Measurements from ENCODE around the gene GLB1L. TPM values are rescaled to one million over a fixed set of nuclear protein-coding genes. Genes with fewer than 3 reads are reported as not detected.

GLB1L gene
- total and polyA plus RNA-seq, 4 donors = 2.3 to 5.2 (median 2.6) TPM

GRCh38 chr2:219279151-219279915, 34.1 kb upstream of the GLB1L start, which contains the start of gene DNAJB2:
Gene DNAJB2 (plus strand): TSS chr2:219279366. CDS start chr2:219279834, 468 bp downstream.
- WGBS = 3% methylated on average over 65 of the region's 65 CpGs
- TF ChIP-seq YY1 (IDR thresholded peaks at IDR 0.05) = peak; percentile 68
- TF ChIP-seq JUND (IDR thresholded peaks at IDR 0.05) = peak; percentile 55 to 65
- no peak for TF ChIP-seq CTCF (IDR thresholded peaks at IDR 0.05; ENCODE audit: low read depth, low read length, missing input control)
- peak in 1 of 2 donors; percentile 25 for TF ChIP-seq RAD21 (IDR thresholded peaks at IDR 0.05)
- peak; percentile 53 for TF ChIP-seq TAF1 (conservative IDR thresholded peaks at IDR 0.05)
- TF ChIP-seq GABPA (IDR thresholded peaks at IDR 0.05 in 1 of 2, conservative IDR thresholded peaks at IDR 0.05 in 1 of 2) = no peak
- peak; percentile 11 to 17 for TF ChIP-seq HNF4A (conservative IDR thresholded peaks at IDR 0.05)
- TF ChIP-seq NR2F2 (IDR thresholded peaks at IDR 0.05) = no peak
- TF ChIP-seq, protein P1, sequence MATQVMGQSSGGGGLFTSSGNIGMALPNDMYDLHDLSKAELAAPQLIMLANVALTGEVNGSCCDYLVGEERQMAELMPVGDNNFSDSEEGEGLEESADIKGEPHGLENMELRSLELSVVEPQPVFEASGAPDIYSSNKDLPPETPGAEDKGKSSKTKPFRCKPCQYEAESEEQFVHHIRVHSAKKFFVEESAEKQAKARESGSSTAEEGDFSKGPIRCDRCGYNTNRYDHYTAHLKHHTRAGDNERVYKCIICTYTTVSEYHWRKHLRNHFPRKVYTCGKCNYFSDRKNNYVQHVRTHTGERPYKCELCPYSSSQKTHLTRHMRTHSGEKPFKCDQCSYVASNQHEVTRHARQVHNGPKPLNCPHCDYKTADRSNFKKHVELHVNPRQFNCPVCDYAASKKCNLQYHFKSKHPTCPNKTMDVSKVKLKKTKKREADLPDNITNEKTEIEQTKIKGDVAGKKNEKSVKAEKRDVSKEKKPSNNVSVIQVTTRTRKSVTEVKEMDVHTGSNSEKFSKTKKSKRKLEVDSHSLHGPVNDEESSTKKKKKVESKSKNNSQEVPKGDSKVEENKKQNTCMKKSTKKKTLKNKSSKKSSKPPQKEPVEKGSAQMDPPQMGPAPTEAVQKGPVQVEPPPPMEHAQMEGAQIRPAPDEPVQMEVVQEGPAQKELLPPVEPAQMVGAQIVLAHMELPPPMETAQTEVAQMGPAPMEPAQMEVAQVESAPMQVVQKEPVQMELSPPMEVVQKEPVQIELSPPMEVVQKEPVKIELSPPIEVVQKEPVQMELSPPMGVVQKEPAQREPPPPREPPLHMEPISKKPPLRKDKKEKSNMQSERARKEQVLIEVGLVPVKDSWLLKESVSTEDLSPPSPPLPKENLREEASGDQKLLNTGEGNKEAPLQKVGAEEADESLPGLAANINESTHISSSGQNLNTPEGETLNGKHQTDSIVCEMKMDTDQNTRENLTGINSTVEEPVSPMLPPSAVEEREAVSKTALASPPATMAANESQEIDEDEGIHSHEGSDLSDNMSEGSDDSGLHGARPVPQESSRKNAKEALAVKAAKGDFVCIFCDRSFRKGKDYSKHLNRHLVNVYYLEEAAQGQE (IDR thresholded peaks at IDR 0.05) = peak; percentile 70
- peak; percentile 67 for TF ChIP-seq SP1 (IDR thresholded peaks at IDR 0.05)
- TF ChIP-seq ATF3 (IDR thresholded peaks at IDR 0.05) = no peak
- peak in 1 of 2 donors; percentile 20 for TF ChIP-seq RXRA (IDR thresholded peaks at IDR 0.05)
- no peaks in the 10 kb centered on the region for H3K9me3 ChIP-seq (ENCODE audit: control insufficient read depth in 4 of 4, low read length in 3 of 4)

DNA sequence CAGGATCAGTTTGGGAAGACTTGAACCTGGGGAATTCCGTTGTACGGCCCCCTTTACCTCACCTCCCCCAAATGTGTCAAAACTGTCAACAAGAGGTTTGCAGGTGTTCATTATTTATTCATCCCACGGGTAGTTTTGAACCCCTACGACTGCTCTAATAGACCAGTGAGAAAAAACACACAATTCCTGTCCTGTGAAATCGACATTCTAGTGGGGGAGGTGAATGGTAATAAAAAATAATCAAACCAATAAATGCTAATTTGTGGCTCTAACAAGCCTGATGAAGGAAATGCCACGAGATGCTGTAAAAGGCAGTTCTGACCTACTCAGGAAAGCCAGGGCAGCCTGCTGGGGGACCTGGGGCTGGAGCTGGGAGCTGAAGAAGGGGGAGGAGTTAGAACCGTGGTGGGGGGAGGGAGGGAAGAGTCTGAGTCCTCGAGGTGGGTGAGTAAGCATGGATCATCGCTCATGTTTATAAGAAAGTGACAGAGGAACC, 33.5 kb upstream of the GLB1L start:
- TF ChIP-seq TAF1 (conservative IDR thresholded peaks at IDR 0.05) (no peak), HNF4G (IDR thresholded peaks at IDR 0.05) (no peak), ZBTB33 (IDR thresholded peaks at IDR 0.05) (no peak), ATF3 (IDR thresholded peaks at IDR 0.05) (no peak), GABPA (IDR thresholded peaks at IDR 0.05 in 1 of 2, conservative IDR thresholded peaks at IDR 0.05 in 1 of 2) (no peak), CTCF (IDR thresholded peaks at IDR 0.05; ENCODE audit: low read depth, low read length, missing input control) (no peak), EGR1 (IDR thresholded peaks at IDR 0.05; ENCODE audit: low read depth in 2 of 2) (no peak), HNF4A (conservative IDR thresholded peaks at IDR 0.05) (no peak), RXRA (IDR thresholded peaks at IDR 0.05) (no peak)
- H3K9me3 ChIP-seq (ENCODE audit: control insufficient read depth in 4 of 4, low read length in 3 of 4) = no peaks in the 10 kb centered on the region
- no peaks in the 10 kb centered on the region for H3K27me3 ChIP-seq (ENCODE audit: control insufficient read depth in 4 of 4, insufficient read depth in 4 of 4, low read length in 3 of 4)
- H3K27ac ChIP-seq (ENCODE audit: low read depth in 1 of 2, low read length in 2 of 2) = peak overlapping the region; percentile 96 to 98
- H3K36me3 ChIP-seq (ENCODE audit: control insufficient read depth in 4 of 4, insufficient read depth in 3 of 4, low read depth in 1 of 4, low read length in 3 of 4) = peaks cover 2 to 30% (median 22%) of the 10 kb centered on the region in 4 donors
- peaks cover 7 to 24% (median 14%) of the 10 kb centered on the region in 4 donors for H3K4me1 ChIP-seq (ENCODE audit: control insufficient read depth in 4 of 4, insufficient read depth in 4 of 4, low read length in 3 of 4)
- peak overlapping the region; percentile 31 to 72 (median 55) for H3K4me3 ChIP-seq (ENCODE audit: low read depth in 1 of 3, low read length in 3 of 3)
- peak overlapping the region; percentile 88 to 89 for H3K9ac ChIP-seq (ENCODE audit: low read depth in 1 of 2, low read length in 2 of 2)
- DNase-seq (ENCODE audit: low spot score) = no peak
- 20% methylated on average over 9 of the region's 9 CpGs for WGBS

More at GRCh38 chr2:219279151-219279915, 34.1 kb upstream of the GLB1L start, which contains the start of gene DNAJB2:
- peak; percentile 95 for DNase-seq (ENCODE audit: low spot score)
- H3K27me3 ChIP-seq (ENCODE audit: control insufficient read depth in 4 of 4, insufficient read depth in 4 of 4, low read length in 3 of 4) = no peaks in the 10 kb centered on the region
- peaks cover 2 to 32% (median 28%) of the 10 kb centered on the region in 4 donors for H3K36me3 ChIP-seq (ENCODE audit: control insufficient read depth in 4 of 4, insufficient read depth in 3 of 4, low read depth in 1 of 4, low read length in 3 of 4)
- H3K27ac ChIP-seq (ENCODE audit: low read depth in 1 of 2, low read length in 2 of 2) = peak within 1 kb of the TSS; percentile 96 to 98
- H3K4me1 ChIP-seq (ENCODE audit: control insufficient read depth in 4 of 4, insufficient read depth in 4 of 4, low read length in 3 of 4) = peaks cover 7 to 24% (median 14%) of the 10 kb centered on the region in 4 donors
- peak within 1 kb of the TSS; percentile 55 to 80 (median 72) for H3K4me3 ChIP-seq (ENCODE audit: low read depth in 1 of 3, low read length in 3 of 3)
- peak within 1 kb of the TSS; percentile 89 to 94 for H3K9ac ChIP-seq (ENCODE audit: low read depth in 1 of 2, low read length in 2 of 2)
